GM18519 (cell line): ENCODE measurements around the gene AZU1.
"Not testable (repeated sequence)": the region's sequence is repeated elsewhere in the genome, so short reads cannot be mapped to it uniquely, and the experiment has no call there.

ENCODE experiments used
- ATAC-seq: cut with Tn5 transposase; IDR thresholded peaks from one replicate; pipeline ENCODE4 v1.9.1; 2021; ENCODE audit warnings: mild to moderate bottlenecking, moderate library complexity; ENCODE audit not compliant: unreplicated experiment, low FRiP score

Gene AZU1

DNA sequence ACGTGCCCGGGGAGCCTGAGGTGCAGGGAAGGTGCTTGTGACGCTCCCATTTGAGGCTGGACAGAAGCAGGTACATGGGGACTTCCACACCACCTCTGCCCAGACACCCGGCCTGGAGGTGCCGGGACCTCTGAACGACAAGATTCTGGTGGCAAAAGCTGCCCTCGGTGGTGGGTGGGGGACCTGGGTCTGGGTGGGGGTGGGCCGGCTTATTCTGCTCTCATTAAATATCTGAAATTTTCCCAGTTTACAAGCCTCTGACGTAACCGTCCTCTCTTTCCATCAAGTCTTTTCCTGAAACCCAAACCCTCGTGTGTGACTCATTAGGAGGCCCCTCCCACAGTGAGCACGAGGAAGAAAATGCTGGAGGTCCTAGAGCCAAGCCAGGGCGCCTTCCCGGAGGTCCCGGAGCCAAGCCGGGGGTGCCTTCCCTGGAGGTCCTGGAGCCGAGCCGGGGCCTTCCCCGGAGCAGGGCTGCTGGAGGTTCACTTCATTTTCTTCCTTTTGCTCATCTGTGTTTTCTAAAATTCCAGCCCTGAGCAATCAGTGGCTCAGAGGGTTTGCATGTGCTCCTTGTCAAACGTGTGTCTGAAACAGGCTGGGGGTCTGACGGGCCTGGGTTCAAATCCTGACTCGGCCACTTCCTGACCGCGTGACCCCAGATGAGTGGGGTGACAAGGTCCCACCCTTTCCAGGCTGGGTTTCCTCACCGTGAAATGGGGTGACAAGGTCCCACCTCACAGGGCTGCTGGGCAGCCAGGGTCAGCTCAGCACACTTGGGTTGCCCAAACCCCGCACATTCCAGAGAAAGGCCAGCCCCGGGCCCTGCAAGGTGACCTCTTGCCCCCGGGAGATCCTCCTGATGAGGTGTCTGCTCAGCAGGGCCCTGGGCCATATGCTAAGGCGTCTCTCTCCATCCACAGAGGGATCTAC, 41.9 kb downstream of the AZU1 start:
- ATAC-seq = no peak

DNA sequence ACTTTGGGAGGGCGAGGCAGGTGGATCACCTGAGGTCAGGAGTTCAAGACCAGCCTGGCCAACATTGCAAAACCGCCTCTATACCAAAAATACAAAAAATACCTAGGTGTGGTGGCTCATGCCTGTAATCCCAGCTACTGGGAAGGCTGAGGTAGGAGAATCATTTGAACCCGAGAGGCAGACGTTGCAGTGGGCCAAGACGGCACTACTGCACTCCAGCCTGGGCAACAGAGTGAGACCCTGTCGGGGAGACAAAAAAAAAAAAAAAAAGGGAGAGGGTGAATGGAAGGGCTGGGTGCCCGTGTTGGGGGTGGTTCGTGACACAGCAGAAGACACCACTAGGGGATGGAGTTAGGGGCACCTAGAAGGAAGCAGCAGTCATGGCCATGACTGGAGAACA, 42.7 kb downstream of the AZU1 start:
- ATAC-seq = no peak

DNA sequence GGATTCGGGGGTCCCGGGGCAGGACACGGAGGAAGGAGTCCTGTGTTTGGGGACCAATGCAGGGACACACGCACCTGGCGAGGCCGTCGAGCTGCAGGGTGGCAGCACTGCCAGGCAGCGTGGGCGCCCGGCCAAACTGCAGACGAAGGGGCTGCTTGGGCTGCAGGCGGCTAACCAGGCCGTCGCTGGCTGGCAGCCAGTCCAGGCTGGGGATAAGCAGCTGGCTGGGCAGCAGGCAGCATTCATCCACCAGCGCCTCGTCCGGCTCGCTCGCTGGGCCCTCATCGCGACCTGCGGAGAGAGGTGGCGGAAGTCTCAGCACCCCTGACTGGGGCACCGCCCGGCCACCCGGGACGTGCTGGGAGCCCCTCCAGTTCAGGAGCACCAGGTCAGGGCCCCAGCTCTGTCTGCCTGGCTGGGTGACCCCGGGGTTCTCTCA, 43.3 kb downstream of the AZU1 start:
- ATAC-seq = no peak

DNA sequence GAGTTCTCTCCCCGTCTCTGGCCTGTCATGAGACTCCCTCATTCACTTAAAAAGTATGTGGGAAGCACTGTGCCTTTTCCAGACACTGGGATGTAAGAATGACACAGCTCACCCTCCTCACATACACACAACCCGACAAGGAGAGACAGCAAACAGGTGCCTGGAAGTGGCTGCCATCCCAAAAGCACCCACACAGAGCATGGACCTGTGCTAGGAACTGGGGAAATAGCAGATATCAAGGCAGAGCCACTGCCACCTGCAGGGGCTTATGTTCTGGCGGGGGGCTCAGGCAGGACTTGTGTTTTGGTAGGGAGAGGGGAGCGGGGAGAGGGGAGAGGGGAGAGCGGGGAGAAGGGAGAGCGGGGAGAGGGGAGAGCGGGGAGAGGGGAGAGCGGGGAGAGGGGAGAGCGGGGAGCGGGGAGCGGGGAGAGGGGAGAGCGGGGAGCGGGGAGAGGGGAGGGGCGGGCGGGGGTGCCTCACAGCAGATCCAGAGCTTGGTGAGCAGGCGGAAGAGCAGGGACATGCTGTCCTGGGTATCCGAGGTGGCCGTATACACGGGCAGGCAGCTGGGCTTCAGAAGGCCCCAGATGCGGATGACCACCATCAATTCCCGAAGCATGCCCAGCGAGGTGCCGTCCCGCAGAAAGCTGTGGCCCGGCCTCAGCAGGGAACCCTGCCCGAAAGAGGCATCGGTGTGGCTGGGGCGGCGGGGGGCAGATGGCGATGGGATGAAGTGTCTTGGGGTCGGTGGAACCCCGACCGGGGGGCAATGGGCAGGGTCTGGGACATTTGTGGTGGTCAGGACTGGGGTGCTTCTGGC, 44.0 kb downstream of the AZU1 start:
- no peak for ATAC-seq

DNA sequence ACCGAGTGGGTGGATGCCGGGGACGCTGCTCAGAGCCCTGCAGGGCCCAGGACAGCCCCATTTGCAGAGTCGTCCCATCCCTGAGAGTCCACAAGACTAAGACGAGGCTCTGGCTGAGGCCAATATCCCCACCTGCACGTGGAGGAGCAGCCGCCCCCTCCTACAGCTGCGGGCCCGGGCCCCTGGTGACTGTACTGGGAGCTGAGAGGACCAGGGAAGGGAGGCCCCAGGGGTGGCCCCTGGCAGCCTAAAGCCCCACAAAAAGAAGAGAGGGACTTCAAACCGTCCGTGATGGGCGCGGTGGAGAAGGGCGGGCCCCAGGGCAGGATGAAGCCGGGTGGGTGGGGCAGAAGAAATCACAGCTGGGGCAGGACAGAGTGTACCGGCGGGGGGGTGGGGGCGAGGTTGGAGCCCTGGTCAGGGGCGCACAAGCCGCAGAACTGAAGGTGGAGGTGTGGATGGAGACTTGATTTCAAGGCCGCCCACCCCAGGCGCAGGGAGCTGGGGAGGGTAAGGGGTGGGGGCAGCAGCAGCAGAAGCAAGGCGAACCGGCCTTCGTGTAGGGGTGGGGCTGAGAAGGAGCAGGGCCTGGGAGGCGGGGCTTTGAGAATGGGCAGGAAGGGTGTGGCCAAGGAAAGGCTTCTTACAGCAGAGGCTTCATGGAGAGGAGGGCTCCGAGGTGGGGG, 44.8 kb downstream of the AZU1 start:
- ATAC-seq = no peak

DNA sequence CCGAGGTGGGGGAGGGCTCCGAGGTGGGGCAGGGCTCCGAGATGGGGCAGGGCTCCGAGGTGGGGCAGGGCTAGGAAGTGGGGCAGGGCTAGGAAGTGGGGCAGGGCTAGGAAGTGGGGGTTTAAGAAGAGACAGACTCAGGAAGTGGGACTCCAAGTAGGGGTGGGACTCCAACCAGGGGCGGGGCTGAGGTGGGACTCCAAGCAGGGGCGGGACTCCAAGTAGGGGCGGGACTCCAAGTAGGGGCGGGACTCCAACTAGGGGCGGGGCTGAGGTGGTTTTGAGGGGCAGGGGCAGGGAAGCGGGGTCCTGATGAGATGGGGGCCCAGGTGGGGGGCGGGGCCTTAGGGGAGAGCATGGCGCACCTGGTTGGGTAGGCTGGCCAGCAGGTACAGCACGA, 45.4 kb downstream of the AZU1 start:
- no peak for ATAC-seq

DNA sequence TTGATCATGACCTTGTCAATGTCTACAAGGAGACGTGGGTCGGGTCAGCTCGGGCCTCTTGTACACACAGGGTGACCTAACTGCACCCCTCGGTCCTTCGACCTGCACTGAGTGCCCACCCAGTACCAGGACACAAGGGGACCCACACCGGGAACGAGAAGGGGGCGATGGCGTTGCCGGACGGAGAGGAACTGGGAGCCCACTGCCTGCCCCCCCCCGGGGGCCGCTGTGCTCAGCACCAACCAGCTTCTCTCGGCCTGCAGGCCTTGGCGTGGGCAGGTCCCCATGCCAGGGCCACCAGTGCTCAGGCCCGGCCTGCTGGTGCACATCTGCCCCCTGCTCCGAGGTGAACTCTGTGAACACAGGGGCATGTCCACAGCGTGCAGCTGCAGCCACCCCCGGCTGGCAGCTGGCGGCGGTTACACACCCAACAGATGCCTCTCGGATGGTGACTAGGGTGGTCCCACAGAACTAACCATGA, 46.0 kb downstream of the AZU1 start:
- no peak for ATAC-seq

DNA sequence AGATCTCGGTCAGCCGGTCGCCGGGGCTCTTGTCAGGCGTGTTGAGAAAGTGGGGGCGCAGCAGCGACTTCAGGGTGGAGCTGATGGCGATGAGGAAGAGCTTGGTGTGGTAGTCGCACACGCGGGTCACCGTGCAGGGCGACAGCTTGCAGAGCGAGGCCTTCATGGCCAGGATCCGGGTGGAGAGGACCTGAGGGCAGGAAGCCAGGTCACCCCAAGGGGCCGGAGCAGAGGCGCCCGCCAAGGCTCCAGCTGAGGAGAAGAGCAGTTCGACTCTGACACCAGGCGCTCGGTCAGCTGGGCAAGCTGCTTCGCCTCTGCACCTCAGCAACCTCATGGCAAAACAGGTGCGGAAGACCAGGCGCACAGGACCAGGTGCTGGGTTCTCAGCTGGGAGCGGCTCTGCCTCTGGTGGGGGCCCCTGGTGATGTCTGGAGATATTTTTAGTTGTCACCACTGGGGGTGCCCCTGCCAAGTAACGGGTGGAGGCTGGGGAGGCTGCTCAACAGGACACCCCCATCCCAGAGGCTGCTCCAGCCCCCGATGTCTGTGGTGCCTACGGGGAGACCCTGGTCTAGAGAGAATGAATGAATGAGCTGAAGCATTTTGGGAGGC, 47.7 kb downstream of the AZU1 start:
- ATAC-seq = no peak

DNA sequence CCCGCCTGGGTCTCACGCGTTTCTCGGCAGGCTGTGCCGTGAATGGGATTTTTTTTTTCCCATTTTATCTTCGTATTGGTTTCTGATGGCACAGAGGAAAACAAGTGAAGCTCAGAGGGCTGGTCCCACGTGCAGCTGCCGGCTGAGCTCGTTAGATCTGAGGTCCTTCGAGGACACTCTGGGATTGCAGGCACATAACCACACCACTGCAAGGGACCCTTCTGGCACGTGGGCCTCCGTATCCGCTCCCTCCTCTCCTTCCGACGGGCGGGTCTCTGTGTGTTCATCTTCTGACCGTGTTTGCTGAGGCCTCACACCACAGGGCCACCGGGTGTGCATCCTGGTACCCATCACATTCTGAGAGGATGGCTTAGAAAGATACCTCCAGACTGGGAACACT, 48.5 kb downstream of the AZU1 start:
- no peak for ATAC-seq

DNA sequence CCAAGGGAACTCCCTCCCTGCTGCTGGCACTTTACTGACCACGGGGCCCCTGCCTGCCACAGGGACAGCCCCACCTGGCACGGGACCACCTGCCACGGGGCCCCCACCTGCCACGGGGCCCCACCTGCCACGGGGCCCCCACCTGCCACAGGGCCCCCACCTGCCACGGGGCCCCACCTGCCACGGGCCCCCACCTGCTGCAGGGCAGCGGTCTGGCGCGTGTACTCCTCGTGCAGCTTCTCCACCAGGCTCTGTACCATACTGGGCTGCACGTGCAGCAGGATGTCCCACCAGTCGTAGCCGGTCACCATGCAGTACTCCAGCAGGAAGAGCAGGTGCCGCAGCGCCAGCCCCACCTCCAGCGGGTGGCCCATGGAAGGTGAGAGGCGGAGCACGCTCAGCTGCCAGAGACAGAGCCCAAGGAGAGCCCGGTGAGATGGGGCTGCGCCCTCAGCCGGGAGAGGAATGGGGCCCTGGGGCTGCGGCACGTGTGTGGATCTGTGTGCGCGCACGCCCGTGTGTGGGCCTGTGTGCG, 49.2 kb downstream of the AZU1 start:
- no peak for ATAC-seq

DNA sequence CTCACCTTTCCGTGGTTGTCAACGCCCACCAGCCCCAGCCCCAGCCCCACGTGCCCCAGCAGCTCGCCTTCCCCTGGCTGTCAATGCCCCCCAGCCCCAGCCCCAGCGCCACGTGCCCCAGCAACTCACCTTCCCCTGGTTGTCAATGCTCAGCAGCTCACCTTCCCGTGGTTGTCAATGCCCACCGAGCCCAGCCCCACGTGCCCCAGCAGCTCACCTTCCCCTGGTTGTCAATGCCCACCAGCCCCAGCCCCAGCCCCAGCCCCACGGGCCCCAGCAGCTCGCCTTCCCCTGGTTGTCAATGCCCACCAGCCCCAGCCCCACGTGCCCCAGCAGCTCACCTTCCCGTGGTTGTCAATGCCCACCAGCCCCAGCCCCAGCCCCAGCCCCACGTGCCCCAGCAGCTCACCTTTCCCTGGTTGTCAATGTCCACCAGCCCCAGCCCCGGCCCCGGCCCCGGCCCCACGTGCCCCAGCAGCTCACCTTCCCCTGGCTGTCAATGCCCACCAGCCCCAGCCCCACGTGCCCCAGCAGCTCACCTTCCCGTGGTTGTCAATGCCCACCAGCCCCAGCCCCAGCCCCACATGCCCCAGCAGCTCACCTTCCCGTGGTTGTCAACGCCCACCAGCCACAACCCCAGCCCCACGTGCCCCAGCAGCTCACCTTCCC, 50.5 kb downstream of the AZU1 start:
- ATAC-seq = not testable (repeated sequence)

DNA sequence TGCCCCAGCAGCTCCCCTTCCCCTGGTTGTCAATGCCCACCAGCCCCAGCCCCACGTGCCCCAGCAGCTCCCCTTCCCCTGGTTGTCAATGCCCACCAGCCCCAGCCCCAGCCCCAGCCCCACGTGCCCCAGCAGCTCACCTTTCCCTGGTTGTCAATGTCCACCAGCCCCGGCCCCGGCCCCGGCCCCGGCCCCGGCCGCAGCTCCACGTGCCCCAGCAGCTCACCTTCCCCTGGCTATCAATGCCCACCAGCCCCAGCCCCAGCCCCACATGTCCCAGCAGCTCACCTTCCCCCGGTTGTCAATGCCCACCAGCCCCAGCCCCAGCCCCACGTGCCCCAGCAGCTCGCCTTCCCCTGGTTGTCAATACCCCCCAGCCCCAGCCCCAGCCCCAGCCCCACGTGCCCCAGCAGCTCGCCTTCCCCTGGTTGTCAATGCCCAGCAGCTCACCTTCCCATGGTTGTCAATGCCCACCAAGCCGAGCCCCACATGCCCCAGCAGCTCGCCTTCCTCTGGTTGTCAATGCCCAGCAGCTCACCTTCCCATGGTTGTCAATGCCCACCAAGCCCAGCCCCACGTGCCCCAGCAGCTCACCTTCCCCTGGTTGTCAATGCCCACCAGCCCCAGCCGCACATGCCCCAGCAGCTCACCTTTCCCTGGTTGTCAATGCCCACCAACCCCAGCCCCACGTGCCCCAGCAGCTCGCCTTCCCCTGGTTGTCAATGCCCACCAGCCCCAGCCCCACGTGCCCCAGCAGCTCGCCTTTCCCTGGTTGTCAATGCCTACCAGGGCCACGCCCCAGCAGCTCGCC, 51.3 kb downstream of the AZU1 start:
- ATAC-seq = not testable (repeated sequence)

DNA sequence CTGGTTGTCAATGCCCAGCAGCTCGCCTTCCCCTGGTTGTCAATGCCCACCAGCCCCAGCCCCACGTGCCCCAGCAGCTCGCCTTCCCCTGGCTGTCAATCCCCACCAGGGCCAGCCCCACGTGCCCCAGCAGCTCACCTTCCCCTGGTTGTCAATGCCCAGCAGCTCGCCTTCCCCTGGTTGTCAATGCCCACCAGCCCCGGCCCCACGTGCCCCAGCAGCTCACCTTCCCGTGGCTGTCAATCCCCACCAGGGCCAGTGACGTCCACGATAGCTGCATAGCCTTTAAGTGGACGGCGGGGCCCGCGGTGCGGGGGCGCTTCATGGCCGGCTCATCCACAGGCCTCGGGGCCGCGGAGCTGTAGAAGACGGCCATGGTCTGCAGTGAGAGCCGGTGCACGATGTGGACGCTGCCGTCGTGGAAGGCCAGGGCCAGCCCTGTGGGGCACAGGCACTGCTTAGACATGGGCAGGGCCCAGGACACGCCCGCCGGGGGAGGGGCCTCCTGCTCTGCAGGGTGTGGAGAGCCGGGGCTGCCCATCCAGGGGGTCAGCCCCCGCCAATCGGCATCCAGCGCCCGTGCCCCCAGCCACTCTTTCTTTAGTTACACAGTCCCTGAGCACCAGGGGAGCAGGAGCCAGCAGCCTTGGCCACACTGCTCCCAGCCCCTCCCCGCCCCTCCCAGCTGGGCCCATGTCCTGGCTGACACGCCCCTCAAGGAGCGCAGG, 52.2 kb downstream of the AZU1 start:
- no peak for ATAC-seq
